ENCODE data around the gene CYP21A2.
"Not testable (repeated sequence)": the region's sequence is repeated elsewhere in the genome, so short reads cannot be mapped to it uniquely, and the experiment has no call there.

DNA sequence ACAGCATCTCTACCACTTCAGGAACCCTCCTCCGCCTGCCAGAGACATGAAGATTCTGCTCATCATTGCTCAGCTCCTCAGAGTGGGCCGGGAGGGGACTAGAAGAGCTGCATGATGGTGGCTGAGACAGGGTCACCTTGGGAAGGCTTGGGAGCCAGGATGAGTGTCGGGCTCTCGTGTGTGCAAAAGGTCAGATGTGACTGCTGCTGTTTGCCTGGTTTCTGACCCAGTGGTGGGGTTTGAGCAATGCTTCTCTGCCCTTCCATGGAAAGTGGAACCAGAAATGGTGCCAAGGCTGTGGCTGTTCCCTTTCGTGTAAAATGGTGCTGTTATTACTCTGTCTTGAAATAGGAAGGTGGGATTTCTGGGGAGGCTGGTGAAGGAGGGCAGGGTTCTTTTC is 24.5 kb upstream of the CYP21A2 start:
- TF ChIP-seq POLR2A, TAF1 (IDR thresholded peaks at IDR 0.05; ENCODE audit: low read depth, low read length): not testable (repeated sequence)

All from GM12891 (cell line).